Hematopoietic multipotent progenitor cell treated with erythropoietin and hydrocortisone succinate and interleukin-3 and kit ligand, for 15 days (in vitro differentiated cells): ENCODE results near the gene GRIA4.
A peak's percentile ranks its signal among the peaks of the same experiment; 100 is the strongest.
"Not testable (repeated sequence)": the region's sequence is repeated elsewhere in the genome, so short reads cannot be mapped to it uniquely, and the experiment has no call there.

Experiments used
- DNase-seq: peaks from one replicate; pipeline ENCODE4 v3.0.0-alpha.2; 2015; ENCODE audit warnings: low spot score

Gene GRIA4

DNA sequence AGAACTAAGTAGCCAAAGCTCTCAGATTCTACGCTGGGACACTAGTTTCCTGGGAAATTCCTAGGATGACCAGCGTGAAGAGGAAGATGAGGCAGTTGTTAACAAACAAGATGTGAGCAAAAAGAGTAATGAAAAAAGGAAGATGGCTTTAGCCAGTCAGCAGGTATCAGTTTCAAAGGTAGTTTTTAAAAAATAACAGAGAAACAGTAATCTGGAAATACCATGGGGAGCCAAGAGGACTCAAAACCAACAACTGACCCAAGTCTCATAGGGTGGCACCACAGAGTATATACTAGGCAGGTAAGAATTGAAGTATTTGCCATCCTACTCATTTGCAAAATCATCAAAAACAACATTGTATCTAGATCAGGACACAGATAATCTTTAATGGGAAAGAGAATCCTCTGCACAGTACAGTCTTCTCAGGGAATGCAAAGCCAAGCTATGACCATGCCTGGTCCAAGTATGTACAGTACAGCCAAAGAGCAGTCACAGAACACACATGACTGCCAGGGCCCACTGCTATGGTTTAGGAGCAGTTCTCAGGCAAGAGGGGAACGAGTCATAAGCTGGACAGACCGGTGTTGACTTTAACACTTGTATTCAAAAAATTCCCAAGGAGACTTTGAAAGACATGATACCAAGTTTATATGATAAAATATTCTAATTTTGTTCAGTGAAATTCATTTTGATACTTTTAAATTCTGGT lies 391.6 kb downstream of the GRIA4 start:
- no peak for DNase-seq

DNA sequence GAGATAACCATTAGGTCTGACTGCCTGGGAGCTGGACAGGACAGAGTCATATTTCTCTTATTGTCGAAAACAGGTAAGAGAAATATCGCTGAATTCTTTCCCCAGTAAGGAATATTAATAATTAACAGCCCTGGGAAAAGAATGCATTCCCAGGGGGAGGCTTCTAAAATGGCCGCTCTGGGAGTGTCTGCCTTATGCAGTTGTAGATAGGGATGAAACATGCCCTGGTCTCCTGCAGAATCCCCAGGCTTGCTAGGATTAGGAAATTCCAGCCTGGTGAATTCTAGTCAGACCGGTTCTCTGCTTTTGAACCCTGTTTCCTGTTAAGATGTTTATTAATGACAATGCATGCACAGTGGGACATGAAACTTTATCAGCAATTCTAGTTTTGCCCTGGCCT lies 393.2 kb downstream of the GRIA4 start:
- not testable (repeated sequence) for DNase-seq

DNA sequence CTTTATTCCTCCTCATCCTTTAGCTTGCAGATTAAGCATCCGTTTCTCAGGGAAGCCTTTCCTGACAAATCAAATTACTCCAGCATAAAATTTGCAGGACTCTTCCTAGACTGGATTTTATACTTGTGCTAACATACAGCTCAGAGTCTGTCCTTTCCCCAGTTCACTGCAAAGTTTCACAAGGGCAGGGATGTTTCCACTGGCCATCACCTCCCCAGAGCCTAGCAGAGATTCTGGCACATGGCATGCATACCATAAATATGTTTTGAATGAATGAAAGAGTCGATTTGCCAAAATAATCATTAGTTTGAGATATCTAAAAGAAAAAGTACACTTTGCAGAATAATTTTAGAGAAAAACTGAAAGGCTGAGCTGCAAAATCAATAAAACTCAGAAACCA lies 401.6 kb downstream of the GRIA4 start:
- no peak for DNase-seq

DNA sequence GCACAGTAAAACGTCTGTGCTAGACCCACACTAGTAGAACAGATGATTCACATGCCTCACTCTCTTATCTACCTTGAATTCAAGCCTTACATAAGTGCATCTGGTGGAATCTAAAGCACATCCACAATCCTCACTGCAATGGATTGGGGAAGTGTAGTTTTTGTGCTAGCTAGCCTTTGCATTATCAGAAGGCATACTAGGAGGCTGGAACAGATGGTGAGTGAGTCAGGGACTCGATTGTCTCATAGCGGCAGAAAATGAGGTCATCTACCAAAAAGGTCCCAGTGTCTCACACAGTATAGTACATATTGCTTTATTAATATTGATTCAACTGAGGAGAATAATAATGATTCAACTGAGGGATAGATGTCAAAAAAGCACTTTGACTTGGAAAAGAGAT lies 402.9 kb downstream of the GRIA4 start:
- no peak for DNase-seq

DNA sequence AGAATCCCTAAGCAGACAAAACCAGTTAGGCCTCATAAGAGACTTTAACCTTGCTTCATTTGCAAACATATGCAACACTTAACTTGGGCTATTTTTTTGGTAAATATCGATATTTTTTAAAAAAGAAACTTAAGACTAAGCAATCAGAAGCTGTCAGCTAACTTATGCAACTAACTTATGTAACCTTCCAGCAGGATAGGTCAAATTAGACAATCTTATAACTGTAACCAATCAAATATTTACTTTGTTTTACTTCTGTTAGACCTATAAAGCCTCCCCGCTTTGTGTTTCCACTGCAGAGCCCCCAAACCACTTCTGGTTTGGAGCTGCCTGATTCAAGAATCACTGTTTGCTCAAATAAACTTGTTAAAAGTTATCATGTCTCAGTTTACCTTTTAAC lies 404.2 kb downstream of the GRIA4 start:
- DNase-seq = no peak

DNA sequence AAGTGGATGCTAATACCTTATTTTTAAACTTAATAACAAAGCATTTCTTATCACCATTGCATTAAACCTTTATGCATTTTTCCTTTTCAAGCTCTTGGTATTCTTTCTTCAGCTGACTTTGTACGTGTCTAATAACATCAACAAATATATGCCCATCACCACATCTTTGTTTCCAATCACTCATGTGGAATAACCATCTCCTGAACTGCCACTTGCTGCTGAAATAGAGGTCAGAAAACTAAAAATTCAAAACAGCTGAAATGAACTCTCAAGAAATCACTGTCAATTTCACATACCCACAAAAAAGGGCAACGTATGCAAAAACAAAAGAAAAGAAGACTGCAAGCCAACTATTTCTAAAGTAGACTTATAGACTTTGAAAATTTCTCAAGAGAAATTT lies 404.7 kb downstream of the GRIA4 start:
- no peak for DNase-seq

DNA sequence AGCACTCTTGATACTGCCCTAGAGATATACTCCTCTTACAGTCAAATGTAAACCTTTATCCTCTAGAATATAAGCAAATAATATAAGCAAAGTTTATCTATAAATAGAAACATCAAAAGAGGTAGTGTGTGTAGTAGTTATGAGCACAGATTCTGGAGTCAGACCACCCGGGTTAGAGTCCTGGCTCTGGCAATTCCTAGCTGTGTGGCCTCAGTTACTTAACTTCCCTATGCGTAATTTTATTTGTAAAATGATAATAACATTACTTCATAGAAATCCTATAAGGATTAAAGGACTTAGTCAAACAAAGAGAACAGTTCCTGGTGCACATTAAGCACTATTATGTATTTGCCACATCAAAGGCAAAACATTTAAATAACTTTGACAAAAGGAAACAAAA lies 405.2 kb downstream of the GRIA4 start:
- no peak for DNase-seq

DNA sequence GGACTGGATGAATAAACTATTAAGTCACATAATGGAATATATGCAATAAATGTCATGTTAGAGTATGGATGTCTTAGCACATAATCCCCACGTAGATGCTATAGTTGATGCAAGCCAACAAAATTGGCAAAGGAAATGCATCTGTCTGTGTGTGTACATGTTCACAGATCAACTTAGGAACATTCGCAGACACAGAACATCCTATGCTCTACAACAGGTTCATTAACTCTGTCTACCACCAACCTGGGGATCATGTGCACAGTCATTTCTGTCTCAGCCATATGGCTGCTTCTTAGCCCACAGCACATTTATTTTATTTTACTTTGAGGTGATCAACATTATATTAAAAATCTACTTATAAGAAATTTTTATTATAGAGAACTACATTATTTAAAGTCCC lies 407.2 kb downstream of the GRIA4 start:
- no peak for DNase-seq

DNA sequence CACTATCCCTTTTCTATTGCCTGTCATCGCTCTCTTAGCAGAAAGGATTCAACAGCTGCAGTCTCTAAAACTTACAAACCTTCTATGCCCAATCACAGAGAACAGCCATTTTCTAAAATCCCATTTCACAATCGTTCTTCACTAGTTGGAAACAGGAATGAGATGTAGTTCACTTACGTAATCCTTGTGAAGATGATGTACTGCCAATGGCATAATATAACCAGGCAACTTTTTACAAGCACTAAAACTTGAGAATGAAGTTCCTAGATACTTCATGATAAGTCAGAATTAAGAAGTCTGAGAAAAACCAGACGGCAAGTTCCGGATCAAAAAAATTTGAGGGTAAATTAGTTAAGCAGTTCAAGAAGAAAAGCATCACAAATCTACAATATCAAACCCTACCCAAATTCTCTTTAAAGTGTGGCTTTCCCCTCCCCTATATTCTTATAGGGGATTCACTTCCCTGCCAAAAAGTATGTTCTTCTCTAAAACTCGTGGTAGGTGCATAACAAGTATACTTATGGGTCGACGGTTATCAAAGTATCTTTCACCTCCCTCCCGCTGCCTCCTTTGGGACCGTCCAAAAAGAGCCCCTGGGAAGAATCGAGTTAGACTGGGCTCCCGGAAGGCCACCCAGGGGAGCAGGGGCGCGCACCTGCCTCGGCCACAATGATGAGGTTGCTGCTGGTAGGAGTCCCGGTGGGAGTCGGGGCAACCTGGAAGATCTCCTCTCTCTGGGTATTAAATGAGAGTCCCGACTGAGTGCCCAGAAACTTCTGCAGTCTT lies 411.5 kb downstream of the GRIA4 start:
- peak; percentile 4 for DNase-seq

DNA sequence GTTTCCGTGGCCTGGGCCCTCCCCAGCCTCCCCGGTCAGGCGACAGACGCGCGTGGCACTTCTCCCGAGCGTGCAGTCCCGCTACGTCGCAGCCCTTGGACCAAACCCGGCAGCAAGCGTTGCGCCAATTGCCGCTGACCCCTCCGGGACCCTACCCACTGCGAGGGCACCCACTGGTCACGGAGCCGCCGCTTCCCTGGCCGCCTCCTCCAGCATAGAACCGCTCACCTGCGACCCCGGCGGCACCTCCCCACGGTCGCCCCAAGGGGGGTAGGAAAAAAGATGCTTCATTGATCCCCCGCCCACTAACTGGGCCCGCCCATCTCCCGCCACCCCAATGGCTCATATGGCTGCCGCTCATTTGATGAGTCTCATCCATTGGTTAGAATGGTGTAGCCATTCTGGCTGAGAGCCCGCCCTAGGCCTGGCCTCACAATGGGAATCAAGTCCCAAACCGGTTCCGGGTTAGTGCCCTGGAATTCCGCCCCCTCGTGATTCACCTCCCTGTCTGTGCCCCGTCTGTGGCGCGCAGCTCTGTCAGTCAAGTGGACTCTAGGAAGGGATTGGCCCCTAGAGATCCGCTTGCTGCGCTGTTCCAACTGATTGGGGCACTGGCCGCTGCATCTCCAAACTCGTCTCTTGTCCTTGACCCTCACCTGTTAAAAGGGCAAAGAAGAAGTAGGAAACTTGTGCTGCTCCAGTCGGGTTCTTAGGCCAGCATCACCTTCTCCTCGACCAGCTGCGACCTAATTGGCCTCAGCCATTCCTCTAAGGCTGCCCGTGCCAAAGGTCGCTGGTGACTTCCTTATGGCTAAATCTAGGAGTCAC lies 412.3 kb downstream of the GRIA4 start, which contains the start of gene MSANTD4:
MSANTD4 (minus strand) TSS at position 274 of the 828 bp plus-strand sequence. CDS start 11,323 bp downstream, outside the sequence.
- peak; percentile 96 for DNase-seq

DNA sequence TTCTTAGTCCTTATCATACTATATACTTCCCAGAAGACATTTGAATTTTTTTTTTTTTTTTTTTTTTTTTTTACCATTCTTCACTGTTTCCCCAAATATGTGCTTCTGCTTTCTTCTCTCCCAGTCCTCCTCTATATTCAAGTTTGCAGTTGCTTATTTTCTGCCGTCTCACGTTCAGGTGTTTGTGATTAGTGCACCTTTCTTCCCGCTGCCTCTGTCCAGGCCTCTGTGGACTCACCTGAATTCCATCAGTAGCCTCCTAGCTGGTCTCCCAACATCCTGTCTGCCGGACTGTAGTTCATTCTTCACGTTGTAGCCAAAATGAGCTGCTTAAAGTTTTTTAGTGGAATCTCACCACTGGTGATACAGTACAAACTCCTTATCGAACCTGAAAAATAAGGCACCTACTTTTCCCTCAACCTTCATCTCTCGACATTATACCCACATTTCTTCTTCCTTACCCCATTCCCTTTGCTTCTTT lies 413.0 kb downstream of the GRIA4 start:
- no peak for DNase-seq

DNA sequence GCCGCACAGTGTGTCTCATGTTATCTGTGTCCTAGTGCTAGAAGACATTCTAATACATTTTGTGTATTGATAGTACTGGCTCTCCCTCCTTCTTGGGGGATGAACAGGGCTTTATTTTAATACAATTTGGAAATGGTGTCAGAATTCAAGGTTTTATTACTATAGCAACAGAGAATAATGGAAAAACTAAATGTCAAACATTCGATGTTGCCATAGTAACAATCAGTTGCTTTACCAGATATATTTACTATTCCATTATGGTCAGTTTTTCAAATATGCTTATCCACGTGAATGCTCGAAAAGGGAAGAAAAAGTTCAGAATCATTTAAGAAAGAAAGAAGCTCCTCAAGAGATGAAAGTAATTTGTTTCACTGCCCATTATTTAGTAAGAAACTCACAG lies 420.7 kb downstream of the GRIA4 start:
- DNase-seq = no peak

DNA sequence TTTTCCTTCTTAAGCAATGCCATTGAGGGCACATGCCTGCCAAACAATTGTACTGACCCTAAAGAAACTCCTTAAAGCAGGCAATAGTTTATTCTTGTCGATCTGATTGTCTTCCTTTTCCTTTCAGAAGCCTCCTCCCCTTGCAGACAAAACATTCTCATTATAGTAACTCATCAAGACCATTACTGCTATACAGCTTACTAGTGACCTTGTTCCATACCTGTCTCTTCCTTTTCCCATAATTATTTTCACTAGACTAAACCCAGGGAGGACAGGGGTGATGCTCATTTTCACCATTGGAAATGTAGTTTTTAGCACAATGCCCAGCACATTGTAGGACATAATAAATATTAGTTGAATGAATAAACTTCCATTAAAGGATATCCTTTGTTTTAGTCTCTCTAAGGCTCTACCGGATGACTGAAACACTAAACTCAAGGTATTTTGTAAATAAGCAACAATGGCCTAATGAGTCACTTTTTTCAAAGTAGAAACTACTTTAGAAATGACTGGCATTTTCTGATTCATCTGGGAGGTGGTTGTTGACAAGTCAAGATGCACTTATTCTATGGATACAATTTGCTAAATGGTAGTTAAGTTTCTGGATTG lies 421.4 kb downstream of the GRIA4 start:
- no peak for DNase-seq
